Skeletal muscle tissue (tissue), 4 donors: ENCODE data around the gene ZNF593OS. TPM values are rescaled to one million over a fixed set of nuclear protein-coding genes. Genes with fewer than 3 reads are reported as not detected.
A peak's percentile ranks its signal among the peaks of the same experiment; 100 is the strongest.

Source experiments
- H3K27ac ChIP-seq: one replicate; pipeline ENCODE4 v1.7.0; 2013; ENCODE audit warnings: mild to moderate bottlenecking, low read depth, low read length, inconsistent platforms
- H3K27me3 ChIP-seq, 3 donors: one replicate each; pipeline ENCODE4 v1.7.0; 2013; ENCODE audit warnings: low read length in 3 of 3; ENCODE audit not compliant: control insufficient read depth in 3 of 3, insufficient read depth in 3 of 3
- H3K36me3 ChIP-seq, 3 donors: one replicate each; pipeline ENCODE4 v1.7.0; 2013; ENCODE audit warnings: low read length in 3 of 3; ENCODE audit not compliant: control insufficient read depth in 3 of 3, insufficient read depth in 3 of 3
- H3K4me1 ChIP-seq, 3 donors: one replicate each; pipeline ENCODE4 v1.7.0; 2013; ENCODE audit warnings: low read length in 3 of 3, mild to moderate bottlenecking in 3 of 3; ENCODE audit not compliant: control insufficient read depth in 3 of 3, insufficient read depth in 3 of 3
- H3K4me3 ChIP-seq, 3 donors: one replicate each; pipeline ENCODE4 v1.7.0; 2013; ENCODE audit warnings: low read length in 3 of 3
- H3K9ac ChIP-seq, 3 donors: one replicate each; pipeline ENCODE4 v1.7.0; 2013; ENCODE audit warnings: low read length in 3 of 3, mild to moderate bottlenecking in 3 of 3, moderate library complexity in 2 of 3, low read depth in 1 of 3
- H3K9me3 ChIP-seq, 3 donors: one replicate each; pipeline ENCODE4 v1.7.0; 2013; ENCODE audit warnings: low read length in 3 of 3; ENCODE audit not compliant: control insufficient read depth in 3 of 3
- total RNA-seq: library from RNA; depleted of rRNA; stranded (reverse); fragments of >200 nt; gene quantifications from one replicate; pipeline ENCODE4 v1.2.3, GENCODE V29; 2014
- donor health status: Osteomylitis.

The ZNF593OS gene
- total RNA-seq: not detected

- Histone ChIP-seq H3K4me3 (peak within 1 kb of the TSS; percentile 74 to 91 (median 85)), H3K4me1 (peaks cover 24 to 32% (median 26%) of the 10 kb centered on the region in 3 donors), H3K36me3 (peaks cover 0 to 9% (median 5%) of the 10 kb centered on the region in 3 donors), H3K9me3 (no peaks in the 10 kb centered on the region), H3K27me3 (no peaks in the 10 kb centered on the region), H3K9ac (peak within 1 kb of the TSS; percentile 30 to 98 (median 94)), H3K27ac (peak within 1 kb of the TSS; percentile 92)
These were observed at the start of gene ZNF593OS for GRCh38 chr1:26171084-26172072. TSS of gene ZNF593OS (minus strand) at chr1:26171832. CDS start at chr1:26171661, 171 bp downstream.

GRCh38 chr1:26221094-26221493 is 49.5 kb upstream of the ZNF593OS start:
- H3K4me3 ChIP-seq: no peak overlapping the region
- no peak overlapping the region for H3K27ac ChIP-seq
- H3K9me3 ChIP-seq: no peaks in the 10 kb centered on the region
- H3K27me3 ChIP-seq: peaks cover 0 to 4% (median 0%) of the 10 kb centered on the region in 3 donors
- peaks cover 5 to 13% (median 11%) of the 10 kb centered on the region in 3 donors for H3K4me1 ChIP-seq
- no peaks in the 10 kb centered on the region for H3K36me3 ChIP-seq
- no peak overlapping the region for H3K9ac ChIP-seq

- Histone ChIP-seq H3K27ac (no peak overlapping the region), H3K36me3 (no peaks in the 10 kb centered on the region), H3K9me3 (no peaks in the 10 kb centered on the region), H3K27me3 (peaks cover 0 to 4% (median 0%) of the 10 kb centered on the region in 3 donors), H3K9ac (no peak overlapping the region), H3K4me1 (peaks cover 0 to 7% (median 5%) of the 10 kb centered on the region in 3 donors), H3K4me3 (no peak overlapping the region)
These were observed 48.7 kb upstream of the ZNF593OS start for GRCh38 chr1:26220199-26220912.

- Histone ChIP-seq H3K27ac (no peak overlapping the region), H3K9me3 (no peaks in the 10 kb centered on the region), H3K27me3 (peaks cover 0 to 4% (median 0%) of the 10 kb centered on the region in 3 donors), H3K4me3 (no peak overlapping the region), H3K9ac (no peak overlapping the region), H3K36me3 (no peaks in the 10 kb centered on the region), H3K4me1 (no peaks in the 10 kb centered on the region)
These were observed 47.4 kb upstream of the ZNF593OS start for GRCh38 chr1:26218906-26219494.

- no peak overlapping the region for H3K9ac ChIP-seq
- H3K27ac ChIP-seq: no peak overlapping the region
- H3K4me1 ChIP-seq: peaks cover 0 to 9% (median 7%) of the 10 kb centered on the region in 3 donors
- no peaks in the 10 kb centered on the region for H3K27me3 ChIP-seq
- H3K9me3 ChIP-seq: no peaks in the 10 kb centered on the region
- H3K36me3 ChIP-seq: no peaks in the 10 kb centered on the region
- no peak overlapping the region for H3K4me3 ChIP-seq
These were observed 43.6 kb upstream of the ZNF593OS start for GRCh38 chr1:26215246-26215645.

GRCh38 chr1:26213335-26213905 is 41.8 kb upstream of the ZNF593OS start:
- Histone ChIP-seq H3K9ac (no peak overlapping the region), H3K36me3 (no peaks in the 10 kb centered on the region)

GRCh38 chr1:26212726-26213125 is 41.1 kb upstream of the ZNF593OS start:
- H3K36me3 ChIP-seq: no peaks in the 10 kb centered on the region
- no peak overlapping the region for H3K27ac ChIP-seq
- H3K4me3 ChIP-seq: no peak overlapping the region
- H3K9me3 ChIP-seq: no peaks in the 10 kb centered on the region
- H3K4me1 ChIP-seq: peaks cover 0 to 16% (median 7%) of the 10 kb centered on the region in 3 donors
- no peaks in the 10 kb centered on the region for H3K27me3 ChIP-seq
- H3K9ac ChIP-seq: no peak overlapping the region

More at GRCh38 chr1:26213335-26213905, 41.8 kb upstream of the ZNF593OS start:
- Histone ChIP-seq H3K4me1 (peaks cover 0 to 16% (median 7%) of the 10 kb centered on the region in 3 donors), H3K4me3 (no peak overlapping the region), H3K27me3 (no peaks in the 10 kb centered on the region), H3K9me3 (no peaks in the 10 kb centered on the region), H3K27ac (no peak overlapping the region)

GRCh38 chr1:26210147-26210870 is 38.7 kb upstream of the ZNF593OS start:
- peak overlapping the region in 1 of 3 donors; percentile 19 for H3K9ac ChIP-seq
- H3K9me3 ChIP-seq: no peaks in the 10 kb centered on the region
- H3K27ac ChIP-seq: peak overlapping the region; percentile 32
- peaks cover 0 to 16% (median 7%) of the 10 kb centered on the region in 3 donors for H3K4me1 ChIP-seq
- peak overlapping the region in 1 of 3 donors; percentile 41 for H3K4me3 ChIP-seq
- H3K36me3 ChIP-seq: no peaks in the 10 kb centered on the region
- no peaks in the 10 kb centered on the region for H3K27me3 ChIP-seq
